Gastrocnemius medialis (tissue), 4 donors: Measurements from ENCODE around the gene HAPLN2. TPM values are rescaled to one million over a fixed set of nuclear protein-coding genes. Genes with fewer than 3 reads are reported as not detected.

Experiments used
- ATAC-seq, 2 donors: fragments of 150-250 bp; one replicate each; pipeline ENCODE4 v1.9.1; 2016
- DNase-seq, 2 donors: peaks; one replicate each; pipeline ENCODE4 v3.0.0-alpha.2; 2019
- H3K27ac ChIP-seq, 4 donors: fragments of 200-600 bp; sonication (generic); 1 replicate in 1 of 4; 2 replicates in 3 of 4; pipeline ENCODE4 v1.5.1; 2016 to 2018; ENCODE audit warnings: mild to moderate bottlenecking in 2 of 4, moderate library complexity in 1 of 4
- H3K27me3 ChIP-seq, 3 donors: fragments of 200-600 bp; sonication (generic) in 2 of 3; 1 replicate in 1 of 3; 2 replicates in 2 of 3; pipeline versions ENCODE4 v1.5.1 to v1.6.0; 2016 to 2019; ENCODE audit warnings: mild to moderate bottlenecking in 1 of 3, moderate library complexity in 1 of 3
- H3K36me3 ChIP-seq, 2 donors: fragments of 200-600 bp; sonication (generic) in 1 of 2; one replicate each; pipeline ENCODE4 v1.5.1; 2017 to 2018
- H3K4me1 ChIP-seq, 2 donors: fragments of 200-600 bp; sonication (generic) in 1 of 2; one replicate each; pipeline ENCODE4 v1.5.1; 2016 to 2017; ENCODE audit warnings: mild to moderate bottlenecking in 2 of 2
- H3K4me3 ChIP-seq, 4 donors: fragments of 200-600 bp; sonication (generic) in 3 of 4; 1 replicate in 1 of 4; 2 replicates in 3 of 4; pipeline ENCODE4 v1.5.1; 2016 to 2019; ENCODE audit warnings: mild to moderate bottlenecking in 2 of 4
- H3K9me3 ChIP-seq, 3 donors: fragments of 200-600 bp; sonication (generic) in 2 of 3; 1 replicate in 1 of 3; 2 replicates in 2 of 3; pipeline ENCODE4 v1.5.1; 2016 to 2019
- POLR2A ChIP-seq, 2 donors: fragments of 450-650 bp; IDR thresholded peaks; one replicate each; pipeline ENCODE4 v1.6.1; 2017; ENCODE audit warnings: antibody characterized with exemption in 2 of 2, mild to moderate bottlenecking in 2 of 2, moderate library complexity in 2 of 2
- in situ Hi-C, 4 donors: fragments of 200-750 bp; cut with MboI; loops; one replicate each; pipeline versions ENCODE4 v1.15.0 to v1.8.0; 2017; ENCODE audit warnings: low sequenced_read_pairs in 4 of 4
- intact Hi-C: fragments of 100-400 bp; cut with DNase I; formaldehyde crosslinking; loops from one replicate; pipeline ENCODE4 v1.15.1; 2023; ENCODE audit warnings: low total_unique reads
- total RNA-seq, 4 donors: library from RNA; depleted of rRNA; stranded (reverse); fragments of >200 nt; gene quantifications; one replicate each; pipeline versions ENCODE4 v1.1.0 to v1.2.3, GENCODE V29; 2016
- TF ChIP-seq, protein P1 (sequence below), 5 experiments: fragments of 450-650 bp in 3 of 5; fragments of 200-600 bp in 2 of 5; sonication (generic) in 2 of 5; IDR thresholded peaks in 4 of 5; conservative IDR thresholded peaks in 1 of 5; 1 replicate in 4 of 5; 2 replicates in 1 of 5; pipeline ENCODE4 v1.5.1; 2016 to 2019; ENCODE audit warnings: antibody characterized with exemption in 5 of 5, mild to moderate bottlenecking in 3 of 5, moderate library complexity in 3 of 5

HAPLN2 gene
- total RNA-seq, 4 donors from 2014 or later = 0.53 to 6.0 (median 3.0) TPM

DNA sequence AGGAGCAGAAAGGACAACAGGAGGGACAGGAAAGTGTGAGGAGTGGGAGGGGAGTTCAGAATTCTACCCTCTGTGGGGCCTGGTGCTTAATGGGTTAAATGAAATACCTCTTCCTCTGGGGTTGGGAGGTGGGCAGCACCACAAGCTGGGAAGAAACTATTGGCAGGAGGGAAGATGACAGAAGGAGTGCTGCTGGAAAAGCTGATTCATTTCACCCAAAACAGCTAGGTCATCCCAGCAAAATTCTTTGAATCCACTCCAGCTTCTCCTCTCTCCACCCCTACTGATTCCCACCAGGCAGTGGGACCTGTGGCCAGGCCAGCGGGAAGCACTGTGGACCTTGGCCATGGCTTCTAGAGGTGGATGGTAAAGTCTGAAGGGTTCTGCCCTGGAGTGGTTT, 35.5 kb downstream of the HAPLN2 start:
- H3K27me3 ChIP-seq = peaks cover 14 to 19% (median 17%) of the 10 kb centered on the region in 3 donors
- in situ Hi-C loops = no loop called here
- intact Hi-C loops = loop anchor here (5.0 kb wide), 1 partner anchor 72 kb away; no protein-coding TSS in a partner anchor

DNA sequence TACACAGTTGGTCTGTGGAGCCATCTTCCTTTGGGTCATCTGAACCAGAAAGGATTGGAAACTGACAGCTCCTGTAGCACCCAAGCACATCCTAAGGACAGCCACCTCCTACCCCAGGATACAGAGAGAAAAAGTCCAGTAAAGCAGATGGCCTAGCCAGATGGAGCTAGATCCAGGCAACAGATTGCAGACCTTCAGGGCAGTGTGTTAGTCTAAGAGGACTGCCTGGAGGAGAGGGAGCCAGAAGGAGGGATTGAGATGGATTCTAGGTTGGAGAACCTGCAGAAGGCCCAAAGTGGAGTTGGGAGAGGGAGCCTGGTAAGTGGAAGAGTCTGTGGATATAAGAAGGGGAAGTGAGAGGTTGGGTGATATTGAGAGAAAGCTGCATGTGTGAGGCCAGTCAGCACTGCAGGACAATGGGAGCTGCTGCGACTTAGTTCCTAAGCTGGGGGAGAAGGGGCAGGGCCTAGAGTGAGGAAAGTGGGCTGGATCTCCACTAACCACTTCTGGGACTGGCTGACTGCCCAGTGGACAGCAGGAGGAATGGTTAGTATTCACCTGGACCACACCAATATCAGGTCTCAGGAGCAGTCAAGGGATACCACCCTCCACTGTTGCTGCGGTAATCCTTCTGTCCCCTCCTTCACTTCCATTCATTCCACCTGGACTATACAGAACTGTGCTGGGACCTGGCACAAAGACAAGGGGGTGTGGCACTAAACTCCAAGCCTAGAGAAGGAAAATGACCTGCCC, 36.1 kb downstream of the HAPLN2 start:
- H3K27ac ChIP-seq = no peak overlapping the region
- no peak overlapping the region for H3K4me3 ChIP-seq
- H3K9me3 ChIP-seq = no peaks in the 10 kb centered on the region
- ATAC-seq (no peak), DNase-seq (no peak)
- intact Hi-C loops = loop anchor here (5.0 kb wide), 1 partner anchor 73 kb away; no protein-coding TSS in a partner anchor
- H3K27me3 ChIP-seq = peaks cover 14 to 19% (median 17%) of the 10 kb centered on the region in 3 donors
- TF ChIP-seq, protein P1, sequence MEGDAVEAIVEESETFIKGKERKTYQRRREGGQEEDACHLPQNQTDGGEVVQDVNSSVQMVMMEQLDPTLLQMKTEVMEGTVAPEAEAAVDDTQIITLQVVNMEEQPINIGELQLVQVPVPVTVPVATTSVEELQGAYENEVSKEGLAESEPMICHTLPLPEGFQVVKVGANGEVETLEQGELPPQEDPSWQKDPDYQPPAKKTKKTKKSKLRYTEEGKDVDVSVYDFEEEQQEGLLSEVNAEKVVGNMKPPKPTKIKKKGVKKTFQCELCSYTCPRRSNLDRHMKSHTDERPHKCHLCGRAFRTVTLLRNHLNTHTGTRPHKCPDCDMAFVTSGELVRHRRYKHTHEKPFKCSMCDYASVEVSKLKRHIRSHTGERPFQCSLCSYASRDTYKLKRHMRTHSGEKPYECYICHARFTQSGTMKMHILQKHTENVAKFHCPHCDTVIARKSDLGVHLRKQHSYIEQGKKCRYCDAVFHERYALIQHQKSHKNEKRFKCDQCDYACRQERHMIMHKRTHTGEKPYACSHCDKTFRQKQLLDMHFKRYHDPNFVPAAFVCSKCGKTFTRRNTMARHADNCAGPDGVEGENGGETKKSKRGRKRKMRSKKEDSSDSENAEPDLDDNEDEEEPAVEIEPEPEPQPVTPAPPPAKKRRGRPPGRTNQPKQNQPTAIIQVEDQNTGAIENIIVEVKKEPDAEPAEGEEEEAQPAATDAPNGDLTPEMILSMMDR (IDR thresholded peaks at IDR 0.05 in 4 of 5, conservative IDR thresholded peaks at IDR 0.05 in 1 of 5) = no peak
- TF ChIP-seq POLR2A (IDR thresholded peaks at IDR 0.05) = no peak
- in situ Hi-C loops = no loop called here
- H3K4me1 ChIP-seq = peaks cover 23 to 24% of the 10 kb centered on the region in 2 donors
- no peaks in the 10 kb centered on the region for H3K36me3 ChIP-seq

More for the DNA sequence above, 35.5 kb downstream of the HAPLN2 start:
- DNase-seq = no peak
- no peak overlapping the region for H3K4me3 ChIP-seq
- H3K4me1 ChIP-seq = peaks cover 19 to 20% of the 10 kb centered on the region in 2 donors
- H3K9me3 ChIP-seq = no peaks in the 10 kb centered on the region
- ATAC-seq = no peak
- TF ChIP-seq POLR2A (IDR thresholded peaks at IDR 0.05) = no peak
- TF ChIP-seq, protein P1 (IDR thresholded peaks at IDR 0.05 in 4 of 5, conservative IDR thresholded peaks at IDR 0.05 in 1 of 5) = no peak
- H3K36me3 ChIP-seq = no peaks in the 10 kb centered on the region
- no peak overlapping the region for H3K27ac ChIP-seq

DNA sequence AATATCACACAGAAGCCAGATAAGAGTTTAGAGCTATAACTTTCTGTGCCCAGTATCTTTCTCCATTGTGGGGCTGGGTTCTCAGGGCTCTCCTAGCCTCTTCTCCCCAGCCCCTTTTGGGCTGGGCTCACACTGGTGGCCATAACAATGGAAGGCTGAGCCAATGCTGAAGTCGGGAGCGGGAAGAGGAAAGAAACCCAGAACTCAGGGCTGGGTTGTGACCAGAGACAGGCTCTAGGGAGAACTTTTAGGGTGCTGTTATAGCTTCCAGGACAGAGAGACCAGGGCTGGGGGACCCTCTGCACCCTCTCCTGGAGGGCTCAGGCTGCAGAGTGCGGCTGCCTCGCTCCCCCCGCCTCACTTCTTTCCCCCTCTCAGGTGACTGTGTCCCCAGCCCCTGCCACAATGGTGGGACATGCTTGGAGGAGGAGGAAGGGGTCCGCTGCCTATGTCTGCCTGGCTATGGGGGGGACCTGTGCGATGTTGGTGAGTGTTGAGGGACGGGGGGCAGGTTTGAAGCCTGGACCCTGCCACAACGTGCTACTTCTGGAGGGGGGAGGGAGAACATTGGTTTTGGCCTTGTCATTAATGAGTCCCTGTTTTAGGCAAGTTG, 36.8 kb downstream of the HAPLN2 start:
- in situ Hi-C loops = no loop called here
- peaks cover 14 to 17% (median 14%) of the 10 kb centered on the region in 3 donors for H3K27me3 ChIP-seq

DNA sequence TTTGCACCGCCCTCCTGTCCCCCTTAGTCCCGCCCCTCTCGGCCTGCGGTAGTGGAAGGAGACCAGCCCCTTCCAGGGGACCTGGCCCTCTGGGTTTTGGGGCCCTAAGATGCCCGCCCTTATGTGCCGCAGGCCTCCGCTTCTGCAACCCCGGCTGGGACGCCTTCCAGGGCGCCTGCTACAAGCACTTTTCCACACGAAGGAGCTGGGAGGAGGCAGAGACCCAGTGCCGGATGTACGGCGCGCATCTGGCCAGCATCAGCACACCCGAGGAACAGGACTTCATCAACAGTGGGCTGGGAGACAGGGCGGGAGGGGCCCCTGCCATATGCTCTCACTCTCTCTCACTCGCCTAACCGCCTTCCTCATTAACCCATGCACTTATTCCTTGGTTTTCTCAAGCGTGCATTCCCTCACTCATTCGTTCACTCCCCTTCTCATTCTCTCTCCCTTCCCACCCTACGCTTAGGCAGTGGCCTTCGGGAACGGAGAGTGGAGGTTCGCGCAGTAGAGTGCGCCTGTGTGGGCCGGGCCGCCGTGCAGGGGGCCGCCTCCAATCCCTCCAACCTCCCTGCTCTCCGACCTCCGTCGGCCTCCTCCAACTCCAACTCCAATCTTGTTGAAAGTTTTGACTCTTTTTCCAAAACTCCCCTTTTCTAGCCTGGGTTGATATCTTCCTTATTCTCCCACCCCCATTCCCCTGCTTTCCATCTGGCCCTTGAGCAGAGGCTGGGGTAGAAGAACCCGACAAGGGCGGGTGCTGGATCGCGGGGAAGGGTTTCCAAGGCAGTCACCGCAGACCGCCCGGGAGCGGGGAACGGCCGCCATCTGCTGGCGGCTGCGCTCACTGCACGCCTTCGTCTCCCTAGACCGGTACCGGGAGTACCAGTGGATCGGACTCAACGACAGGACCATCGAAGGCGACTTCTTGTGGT, 37.9 kb downstream of the HAPLN2 start:
- Histone ChIP-seq H3K27ac (peak overlapping the region in 1 of 4 donors; percentile 28), H3K4me3 (peak overlapping the region; percentile 30 to 40 (median 40)), H3K4me1 (peaks cover 41% of the 10 kb centered on the region in 2 donors), H3K36me3 (no peaks in the 10 kb centered on the region), H3K27me3 (peaks cover 14 to 17% (median 14%) of the 10 kb centered on the region in 3 donors), H3K9me3 (no peaks in the 10 kb centered on the region)
- intact Hi-C loops (loop anchor here (1.0 to 5.0 kb wide), 2 partner anchors 31 to 75 kb away; no protein-coding TSS in a partner anchor), in situ Hi-C loops (no loop called here)
- peak; percentile 24 to 59 for DNase-seq
- TF ChIP-seq, protein P1 (IDR thresholded peaks at IDR 0.05 in 4 of 5, conservative IDR thresholded peaks at IDR 0.05 in 1 of 5) = peak; percentile 97 to 99 (median 98)
- no peak for TF ChIP-seq POLR2A (IDR thresholded peaks at IDR 0.05)
- peak; percentile 38 to 42 for ATAC-seq

More for the DNA sequence above, 36.8 kb downstream of the HAPLN2 start:
- TF ChIP-seq, protein P1 (IDR thresholded peaks at IDR 0.05 in 4 of 5, conservative IDR thresholded peaks at IDR 0.05 in 1 of 5) = no peak
- TF ChIP-seq POLR2A (IDR thresholded peaks at IDR 0.05) = no peak
- no peak for ATAC-seq
- Histone ChIP-seq H3K36me3 (no peaks in the 10 kb centered on the region), H3K27ac (no peak overlapping the region), H3K4me3 (no peak overlapping the region), H3K4me1 (peaks cover 30 to 31% of the 10 kb centered on the region in 2 donors), H3K9me3 (no peaks in the 10 kb centered on the region)
- no peak for DNase-seq
- intact Hi-C loops = loop anchor here (5.0 kb wide), 1 partner anchor 74 kb away; no protein-coding TSS in a partner anchor
